WTC11 (cell line): ENCODE data around the gene CCDC141.

Source experiments
- ETV6 ChIP-seq: sonication (generic); formaldehyde crosslinking; IDR thresholded peaks from 2 replicates; pipeline ENCODE4 v1.8.1; 2022; ENCODE audit warnings: mild to moderate bottlenecking, missing genetic modification reagents
- GABPB1 ChIP-seq: sonication (generic); formaldehyde crosslinking; IDR thresholded peaks from 2 replicates; pipeline ENCODE4 v1.8.1; 2023; ENCODE audit warnings: mild to moderate bottlenecking, missing genetic modification reagents
- PRRX2 ChIP-seq: fragments of 250-450 bp; sonication (Bioruptor Pico); IDR thresholded peaks from 2 replicates; pipeline ENCODE4 v1.8.0; 2021; ENCODE audit warnings: mild to moderate bottlenecking
- TEAD4 ChIP-seq: sonication (generic); formaldehyde crosslinking; IDR thresholded peaks from 2 replicates; pipeline ENCODE4 v1.8.0; 2022; ENCODE audit warnings: mild to moderate bottlenecking, missing genetic modification reagents
- TF ChIP-seq, protein P1 (sequence below): fragments of 200-600 bp; IDR thresholded peaks from 2 replicates; pipeline ENCODE4 v1.8.0; 2022; ENCODE audit warnings: antibody characterized with exemption
- TF ChIP-seq, protein P2 (sequence below): fragments of 250-450 bp; sonication (Bioruptor Pico); conservative IDR thresholded peaks from 2 replicates; pipeline ENCODE4 v1.9.0; 2021; ENCODE audit warnings: mild to moderate bottlenecking
- TF ChIP-seq, protein P3 (sequence below): sonication (generic); formaldehyde crosslinking; IDR thresholded peaks from 2 replicates; pipeline ENCODE4 v1.8.0; 2022; ENCODE audit warnings: missing genetic modification reagents

DNA sequence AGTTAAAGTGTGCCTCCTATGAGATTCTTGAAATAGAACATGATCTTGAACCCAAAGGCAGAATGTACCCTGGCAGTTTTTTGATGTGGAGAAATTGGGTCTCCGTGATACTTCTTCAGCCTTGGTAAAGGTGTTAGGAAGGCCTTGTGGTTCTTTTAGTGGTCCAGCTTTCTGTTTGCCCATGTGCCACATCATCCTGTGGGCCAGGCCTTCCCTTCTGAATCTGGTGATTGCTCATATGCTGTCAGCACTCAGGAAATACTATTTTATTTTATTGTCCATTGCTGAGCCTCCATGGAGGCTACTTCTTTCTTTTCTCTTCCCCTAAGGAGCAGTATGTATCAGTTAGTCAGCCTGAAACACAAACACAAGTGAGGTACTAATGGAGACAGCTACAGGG lies 52.9 kb downstream of the CCDC141 start:
- TF ChIP-seq, protein P1, sequence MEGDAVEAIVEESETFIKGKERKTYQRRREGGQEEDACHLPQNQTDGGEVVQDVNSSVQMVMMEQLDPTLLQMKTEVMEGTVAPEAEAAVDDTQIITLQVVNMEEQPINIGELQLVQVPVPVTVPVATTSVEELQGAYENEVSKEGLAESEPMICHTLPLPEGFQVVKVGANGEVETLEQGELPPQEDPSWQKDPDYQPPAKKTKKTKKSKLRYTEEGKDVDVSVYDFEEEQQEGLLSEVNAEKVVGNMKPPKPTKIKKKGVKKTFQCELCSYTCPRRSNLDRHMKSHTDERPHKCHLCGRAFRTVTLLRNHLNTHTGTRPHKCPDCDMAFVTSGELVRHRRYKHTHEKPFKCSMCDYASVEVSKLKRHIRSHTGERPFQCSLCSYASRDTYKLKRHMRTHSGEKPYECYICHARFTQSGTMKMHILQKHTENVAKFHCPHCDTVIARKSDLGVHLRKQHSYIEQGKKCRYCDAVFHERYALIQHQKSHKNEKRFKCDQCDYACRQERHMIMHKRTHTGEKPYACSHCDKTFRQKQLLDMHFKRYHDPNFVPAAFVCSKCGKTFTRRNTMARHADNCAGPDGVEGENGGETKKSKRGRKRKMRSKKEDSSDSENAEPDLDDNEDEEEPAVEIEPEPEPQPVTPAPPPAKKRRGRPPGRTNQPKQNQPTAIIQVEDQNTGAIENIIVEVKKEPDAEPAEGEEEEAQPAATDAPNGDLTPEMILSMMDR = no peak
- TF ChIP-seq ETV6 (CRISPR knock-in tag) = no peak
- no peak for TF ChIP-seq TEAD4 (CRISPR knock-in tag)
- TF ChIP-seq, protein P2, sequence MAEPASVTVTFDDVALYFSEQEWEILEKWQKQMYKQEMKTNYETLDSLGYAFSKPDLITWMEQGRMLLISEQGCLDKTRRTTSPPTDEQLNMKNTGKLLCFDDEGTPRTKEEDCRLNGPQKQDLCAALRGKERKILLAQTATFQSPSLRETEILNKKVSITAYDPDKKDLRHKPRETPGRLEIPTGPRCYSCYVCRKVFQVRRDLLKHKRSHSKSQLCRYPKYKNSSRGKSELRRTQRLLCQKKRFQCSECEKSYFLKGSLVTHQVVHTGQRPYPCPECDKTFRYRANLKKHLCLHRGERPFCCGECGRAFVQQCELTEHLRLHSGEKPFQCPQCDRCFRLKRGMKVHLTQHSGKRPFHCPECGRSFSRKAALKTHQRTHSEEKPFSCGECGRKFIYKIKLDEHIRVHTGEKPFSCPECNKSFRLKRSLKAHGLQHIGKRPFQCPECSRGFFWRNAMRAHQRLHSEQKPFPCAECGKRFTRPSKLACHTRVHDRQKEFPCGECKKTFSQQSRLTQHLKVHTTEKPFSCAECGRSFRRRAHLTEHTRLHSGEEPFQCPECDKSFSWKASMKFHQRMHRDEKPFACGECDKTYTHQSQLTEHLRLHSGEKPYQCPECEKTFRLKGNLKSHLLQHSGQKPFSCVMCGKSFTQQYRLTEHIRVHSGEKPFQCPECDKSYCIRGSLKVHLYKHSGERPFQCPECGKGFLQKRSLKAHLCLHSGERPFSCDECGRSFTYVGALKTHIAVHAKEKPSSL (CRISPR knock-in tag) = no peak
- no peak for TF ChIP-seq GABPB1
- no peak for TF ChIP-seq PRRX2
- TF ChIP-seq, protein P3, sequence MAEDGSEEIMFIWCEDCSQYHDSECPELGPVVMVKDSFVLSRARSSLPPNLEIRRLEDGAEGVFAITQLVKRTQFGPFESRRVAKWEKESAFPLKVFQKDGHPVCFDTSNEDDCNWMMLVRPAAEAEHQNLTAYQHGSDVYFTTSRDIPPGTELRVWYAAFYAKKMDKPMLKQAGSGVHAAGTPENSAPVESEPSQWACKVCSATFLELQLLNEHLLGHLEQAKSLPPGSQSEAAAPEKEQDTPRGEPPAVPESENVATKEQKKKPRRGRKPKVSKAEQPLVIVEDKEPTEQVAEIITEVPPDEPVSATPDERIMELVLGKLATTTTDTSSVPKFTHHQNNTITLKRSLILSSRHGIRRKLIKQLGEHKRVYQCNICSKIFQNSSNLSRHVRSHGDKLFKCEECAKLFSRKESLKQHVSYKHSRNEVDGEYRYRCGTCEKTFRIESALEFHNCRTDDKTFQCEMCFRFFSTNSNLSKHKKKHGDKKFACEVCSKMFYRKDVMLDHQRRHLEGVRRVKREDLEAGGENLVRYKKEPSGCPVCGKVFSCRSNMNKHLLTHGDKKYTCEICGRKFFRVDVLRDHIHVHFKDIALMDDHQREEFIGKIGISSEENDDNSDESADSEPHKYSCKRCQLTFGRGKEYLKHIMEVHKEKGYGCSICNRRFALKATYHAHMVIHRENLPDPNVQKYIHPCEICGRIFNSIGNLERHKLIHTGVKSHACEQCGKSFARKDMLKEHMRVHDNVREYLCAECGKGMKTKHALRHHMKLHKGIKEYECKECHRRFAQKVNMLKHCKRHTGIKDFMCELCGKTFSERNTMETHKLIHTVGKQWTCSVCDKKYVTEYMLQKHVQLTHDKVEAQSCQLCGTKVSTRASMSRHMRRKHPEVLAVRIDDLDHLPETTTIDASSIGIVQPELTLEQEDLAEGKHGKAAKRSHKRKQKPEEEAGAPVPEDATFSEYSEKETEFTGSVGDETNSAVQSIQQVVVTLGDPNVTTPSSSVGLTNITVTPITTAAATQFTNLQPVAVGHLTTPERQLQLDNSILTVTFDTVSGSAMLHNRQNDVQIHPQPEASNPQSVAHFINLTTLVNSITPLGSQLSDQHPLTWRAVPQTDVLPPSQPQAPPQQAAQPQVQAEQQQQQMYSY (CRISPR knock-in tag) = no peak
